Neuronal stem cell (in vitro differentiated cells): Measurements from ENCODE around the gene TBX19.

Experiments used
- DNase-seq: peaks from one replicate; pipeline ENCODE4 v3.0.0-alpha.2; 2013; ENCODE audit warnings: low spot score
- H2AFZ ChIP-seq: one replicate; pipeline ENCODE4 v1.6.1; 2013; ENCODE audit warnings: mild to moderate bottlenecking, low read length, inconsistent platforms
- H2AK5ac ChIP-seq: 2 replicates; pipeline ENCODE4 v1.6.1; 2013; ENCODE audit warnings: low read depth, mild to moderate bottlenecking, inconsistent platforms, low read length, moderate library complexity, mixed read lengths
- H2BK120ac ChIP-seq: 2 replicates; pipeline ENCODE4 v1.6.1; 2013; ENCODE audit warnings: low read depth, mild to moderate bottlenecking, inconsistent platforms, low read length, moderate library complexity, mixed read lengths
- H2BK12ac ChIP-seq: one replicate; pipeline ENCODE4 v1.6.1; 2013; ENCODE audit warnings: low read length, inconsistent platforms
- H2BK15ac ChIP-seq: 2 replicates; pipeline ENCODE4 v1.6.1; 2013; ENCODE audit warnings: mild to moderate bottlenecking, low read length, inconsistent platforms, mixed read lengths
- H2BK5ac ChIP-seq: one replicate; pipeline ENCODE4 v1.6.1; 2013; ENCODE audit warnings: inconsistent platforms, mild to moderate bottlenecking, low read length, moderate library complexity
- H3K14ac ChIP-seq: one replicate; pipeline ENCODE4 v1.6.1; 2013; ENCODE audit warnings: low read length, inconsistent platforms
- H3K18ac ChIP-seq: 2 replicates; pipeline ENCODE4 v1.6.1; 2013; ENCODE audit warnings: low read length, inconsistent platforms
- H3K23ac ChIP-seq: 2 replicates; pipeline ENCODE4 v1.6.1; 2013; ENCODE audit warnings: low read depth, mild to moderate bottlenecking, mixed read lengths, low read length, inconsistent platforms; ENCODE audit not compliant: poor library complexity
- H3K27ac ChIP-seq: replicated peaks from 3 replicates; pipeline ENCODE4 v1.5.1; 2013; ENCODE audit warnings: low read length, inconsistent platforms
- H3K27me3 ChIP-seq, 3 experiments: 2 replicates each; pipeline ENCODE4 v1.6.1; 2013; ENCODE audit warnings: low read length in 3 of 3, mild to moderate bottlenecking in 2 of 3, inconsistent platforms in 1 of 3, low read depth in 1 of 3, mixed read lengths in 1 of 3, moderate library complexity in 1 of 3; ENCODE audit not compliant: control insufficient read depth in 3 of 3, insufficient read depth in 3 of 3
- H3K36me3 ChIP-seq, 2 donors: replicated peaks in 1 of 2; 2 replicates each; pipeline ENCODE4 v1.6.1; 2013; ENCODE audit warnings: low read length in 2 of 2; ENCODE audit not compliant: control insufficient read depth in 2 of 2, insufficient read depth in 2 of 2
- H3K4ac ChIP-seq: 2 replicates; pipeline ENCODE4 v1.6.1; 2013; ENCODE audit warnings: inconsistent platforms, mild to moderate bottlenecking, low read length, moderate library complexity
- H3K4me1 ChIP-seq, 2 donors: 1 replicate in 1 of 2; 2 replicates in 1 of 2; pipeline ENCODE4 v1.6.1; 2013; ENCODE audit warnings: low read length in 2 of 2, low read depth in 1 of 2; ENCODE audit not compliant: control insufficient read depth in 2 of 2, insufficient read depth in 1 of 2
- H3K4me2 ChIP-seq: one replicate; pipeline ENCODE4 v1.6.1; 2013; ENCODE audit warnings: mild to moderate bottlenecking, low read length, inconsistent platforms; ENCODE audit not compliant: insufficient read depth, poor library complexity, severe bottlenecking
- H3K4me3 ChIP-seq, 2 donors: 2 replicates each; pipeline ENCODE4 v1.5.1; 2013; ENCODE audit warnings: low read length in 2 of 2, mild to moderate bottlenecking in 2 of 2, inconsistent platforms in 1 of 2, moderate library complexity in 1 of 2
- H3K79me1 ChIP-seq: one replicate; pipeline ENCODE4 v1.6.1; 2013; ENCODE audit warnings: low read depth, mild to moderate bottlenecking, inconsistent platforms, low read length, moderate library complexity
- H3K9ac ChIP-seq: one replicate; pipeline ENCODE4 v1.6.1; 2013; ENCODE audit warnings: mild to moderate bottlenecking, low read depth, low read length, inconsistent platforms; ENCODE audit not compliant: poor library complexity
- H3K9me3 ChIP-seq, 2 donors: replicated peaks in 1 of 2; 2 replicates each; pipeline versions ENCODE3 to v1.6.1; 2013; ENCODE audit warnings: low read length in 2 of 2, mild to moderate bottlenecking in 2 of 2, inconsistent platforms in 1 of 2, low read depth in 1 of 2, mixed read lengths in 1 of 2, moderate library complexity in 1 of 2; ENCODE audit not compliant: control insufficient read depth in 2 of 2, insufficient read depth in 1 of 2
- H4K8ac ChIP-seq: one replicate; pipeline ENCODE4 v1.6.1; 2013; ENCODE audit warnings: low read depth, mild to moderate bottlenecking, inconsistent platforms, low read length, moderate library complexity
- H4K91ac ChIP-seq: one replicate; pipeline ENCODE4 v1.6.1; 2013; ENCODE audit warnings: low read length, low read depth, mild to moderate bottlenecking, inconsistent platforms; ENCODE audit not compliant: poor library complexity
- WGBS, 2 donors: extraction: QIAGEN DNeasy Blood & Tissue Kit; methylation state at CpG; one replicate each; pipeline ENCODE4 v1.1.7; 2013; ENCODE audit warnings: missing lambda C conversion rate in 2 of 2, mixed read lengths in 1 of 2; ENCODE audit not compliant: insufficient read length in 2 of 2, insufficient replicate concordance in 1 of 2; ENCODE audit errors: extremely low coverage in 2 of 2; 5-methylcytosine and 5-hydroxymethylcytosine counted together

Gene TBX19

DNA sequence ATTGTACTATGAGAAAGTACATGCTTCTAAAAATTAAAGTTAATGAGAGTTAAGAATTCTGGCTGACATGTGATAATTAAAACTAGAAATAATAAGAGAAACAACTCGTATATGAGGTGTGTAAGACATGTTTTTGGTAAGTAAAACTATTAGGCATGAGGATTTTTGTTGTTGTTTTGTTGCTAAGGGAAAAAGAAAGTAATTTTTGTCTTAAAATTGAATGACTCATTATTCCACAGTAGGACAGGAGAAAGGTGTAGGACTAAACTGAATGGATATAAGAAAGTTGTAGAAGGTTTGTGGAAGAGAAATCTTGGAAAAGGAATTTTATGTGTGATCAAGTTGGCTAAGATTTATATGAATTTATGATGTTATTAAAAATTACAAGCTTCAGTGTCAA lies 54.8 kb downstream of the TBX19 start:
- H3K23ac ChIP-seq = no peak overlapping the region
- no peak overlapping the region for H2AFZ ChIP-seq
- no peaks in the 10 kb centered on the region for H3K9me3 ChIP-seq
- no peaks in the 10 kb centered on the region for H3K36me3 ChIP-seq
- no peak overlapping the region for H3K4ac ChIP-seq
- WGBS, 2 donors = no CpG with 5 or more reads among the region's 1 CpG
- no peak overlapping the region for H4K8ac ChIP-seq
- no peak overlapping the region for H3K27ac ChIP-seq
- no peak overlapping the region for H3K4me3 ChIP-seq
- H3K14ac ChIP-seq = no peak overlapping the region
- H3K4me2 ChIP-seq = no peak overlapping the region
- H3K18ac ChIP-seq = no peak overlapping the region
- DNase-seq = no peak
- H2AK5ac ChIP-seq = no peak overlapping the region
- no peak overlapping the region for H2BK12ac ChIP-seq
- no peaks in the 10 kb centered on the region for H3K79me1 ChIP-seq
- no peak overlapping the region for H2BK5ac ChIP-seq
- no peaks in the 10 kb centered on the region for H3K4me1 ChIP-seq
- peaks cover 0 to 3% (median 0%) of the 10 kb centered on the region in 3 experiments for H3K27me3 ChIP-seq
- no peak overlapping the region for H2BK120ac ChIP-seq
- H4K91ac ChIP-seq = no peak overlapping the region
- H2BK15ac ChIP-seq = no peak overlapping the region
- no peak overlapping the region for H3K9ac ChIP-seq

DNA sequence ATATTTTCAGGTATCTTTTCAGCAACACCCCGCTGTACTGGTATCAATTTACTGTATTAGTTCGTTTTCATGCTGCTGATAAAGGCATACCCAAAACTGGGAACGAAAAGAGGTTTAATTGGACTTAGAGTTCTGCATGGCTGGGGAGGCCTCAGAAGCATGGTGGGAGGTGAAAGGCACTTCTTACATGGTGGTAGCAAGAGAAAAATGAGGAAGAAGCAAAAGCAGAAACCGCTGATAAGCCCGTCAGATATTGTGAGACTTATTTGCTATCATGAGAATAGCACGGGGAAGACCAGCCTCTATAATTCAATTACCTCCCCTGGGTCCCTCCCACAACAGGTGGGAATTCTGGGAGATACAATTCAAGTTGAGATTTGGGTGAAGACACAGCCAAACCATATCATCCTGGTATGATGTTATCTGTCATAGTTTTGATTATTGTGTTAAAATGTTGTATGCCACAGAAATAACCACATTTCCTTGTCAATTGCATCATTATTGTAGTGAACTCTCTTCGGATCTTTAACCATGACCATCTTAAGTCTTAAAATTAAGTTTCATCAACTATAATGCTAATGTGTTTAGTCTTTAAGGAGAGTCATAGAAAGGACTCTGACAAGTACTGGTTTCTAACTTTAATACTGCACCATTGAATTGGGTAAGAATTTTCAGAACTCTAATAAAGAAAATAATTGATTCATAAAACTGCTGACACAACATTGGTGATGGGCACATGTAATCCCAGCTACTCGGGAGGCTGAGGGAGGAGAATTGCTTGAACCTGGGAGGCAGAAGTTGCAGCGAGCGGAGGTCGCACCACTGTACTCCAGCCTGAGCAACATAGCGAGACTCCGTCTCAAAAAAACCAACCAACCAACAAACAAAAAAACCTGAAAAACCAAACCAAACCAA lies 58.2 kb downstream of the TBX19 start:
- no peak overlapping the region for H3K27ac ChIP-seq
- H2AFZ ChIP-seq = no peak overlapping the region
- no peaks in the 10 kb centered on the region for H3K36me3 ChIP-seq
- H3K9me3 ChIP-seq = no peaks in the 10 kb centered on the region
- H3K4ac ChIP-seq = no peak overlapping the region
- H4K8ac ChIP-seq = no peak overlapping the region
- H3K4me3 ChIP-seq = no peak overlapping the region
- no peak overlapping the region for H2BK5ac ChIP-seq
- peaks cover 0 to 6% (median 0%) of the 10 kb centered on the region in 3 experiments for H3K27me3 ChIP-seq
- no peak overlapping the region for H3K9ac ChIP-seq
- H4K91ac ChIP-seq = no peak overlapping the region
- no peaks in the 10 kb centered on the region for H3K79me1 ChIP-seq
- H3K23ac ChIP-seq = no peak overlapping the region
- no peaks in the 10 kb centered on the region for H3K4me1 ChIP-seq
- no CpG with 5 or more reads among the region's 13 CpGs for WGBS, 2 donors
- no peak overlapping the region for H3K18ac ChIP-seq
- DNase-seq = no peak
- H2AK5ac ChIP-seq = no peak overlapping the region
- no peak overlapping the region for H2BK15ac ChIP-seq
- H2BK12ac ChIP-seq = no peak overlapping the region
- no peak overlapping the region for H3K4me2 ChIP-seq
- no peak overlapping the region for H2BK120ac ChIP-seq
- H3K14ac ChIP-seq = no peak overlapping the region

DNA sequence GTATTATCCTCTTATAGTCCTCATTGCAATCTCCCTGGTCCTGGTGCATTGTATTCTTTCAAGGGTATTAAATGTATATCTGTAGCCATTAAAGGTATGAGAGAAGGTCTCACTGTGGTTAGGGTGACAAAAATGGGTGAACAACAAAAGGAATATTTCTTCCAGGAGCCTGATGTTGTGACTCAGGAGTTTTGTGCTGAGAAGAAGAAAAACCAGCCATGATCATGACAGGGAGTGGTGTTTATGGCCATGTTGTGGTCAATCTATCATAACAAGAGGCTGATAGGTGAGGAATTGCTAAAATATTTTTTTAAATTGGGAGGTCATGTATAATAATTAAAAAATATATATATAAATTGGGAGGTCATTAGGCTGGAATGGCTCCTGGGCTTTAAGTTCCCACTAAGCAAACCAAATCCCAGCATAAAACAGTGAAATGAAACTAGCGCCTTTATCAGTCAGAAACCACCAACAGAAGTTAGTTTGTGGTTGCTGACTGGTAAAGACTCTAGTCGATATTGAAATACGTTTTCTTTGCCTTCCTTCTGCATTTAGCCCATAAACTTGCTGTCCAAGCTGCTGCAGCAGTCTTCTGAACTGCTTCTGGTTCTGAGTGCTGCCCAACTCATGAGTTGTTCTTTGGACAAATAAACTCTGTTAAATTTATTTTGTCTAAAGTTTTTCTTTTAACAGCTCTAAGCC lies 60.3 kb downstream of the TBX19 start:
- Histone ChIP-seq H3K4ac (no peak overlapping the region), H3K14ac (no peak overlapping the region), H2BK12ac (no peak overlapping the region), H3K27me3 (peaks cover 0 to 11% (median 0%) of the 10 kb centered on the region in 3 experiments), H3K79me1 (no peaks in the 10 kb centered on the region), H3K4me2 (no peak overlapping the region), H3K4me1 (no peaks in the 10 kb centered on the region), H3K4me3 (no peak overlapping the region), H3K27ac (no peak overlapping the region), H4K91ac (no peak overlapping the region), H3K9ac (no peak overlapping the region), H4K8ac (no peak overlapping the region), H2BK120ac (no peak overlapping the region), H3K9me3 (no peaks in the 10 kb centered on the region), H3K23ac (no peak overlapping the region), H2BK5ac (no peak overlapping the region), H3K18ac (no peak overlapping the region), H2AK5ac (no peak overlapping the region), H2AFZ (no peak overlapping the region), H2BK15ac (no peak overlapping the region), H3K36me3 (no peaks in the 10 kb centered on the region)
- WGBS, 2 donors = no CpG with 5 or more reads among the region's 3 CpGs
- DNase-seq = no peak

DNA sequence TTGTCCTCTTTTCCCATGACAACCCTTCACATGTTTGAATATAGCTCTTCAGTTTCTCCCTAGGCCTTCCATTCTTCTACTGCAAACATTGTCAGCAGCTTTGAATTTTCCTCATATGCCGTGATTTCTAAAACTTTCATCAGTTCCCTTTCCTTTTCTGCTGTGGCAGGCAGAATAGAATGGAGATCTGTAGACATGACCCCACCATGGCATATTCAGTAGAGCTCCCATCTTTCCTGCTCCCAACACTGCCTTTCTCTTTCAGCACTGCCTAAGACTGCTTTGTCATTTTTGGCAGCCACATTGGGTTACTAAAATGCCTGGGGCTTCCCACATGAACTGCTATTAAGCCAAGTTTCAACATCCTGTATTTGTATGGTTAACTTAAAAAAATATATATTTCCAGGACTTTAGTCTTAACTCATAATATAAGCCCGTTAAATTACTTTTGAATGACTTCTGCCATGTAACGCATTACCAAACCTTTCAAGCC lies 60.9 kb downstream of the TBX19 start:
- Histone ChIP-seq H2BK120ac (no peak overlapping the region), H3K4me3 (no peak overlapping the region), H4K8ac (no peak overlapping the region), H3K9me3 (no peaks in the 10 kb centered on the region), H3K4ac (no peak overlapping the region), H3K4me1 (no peaks in the 10 kb centered on the region), H3K9ac (no peak overlapping the region), H3K18ac (no peak overlapping the region), H2BK15ac (no peak overlapping the region), H3K4me2 (no peak overlapping the region), H3K27ac (no peak overlapping the region), H3K79me1 (no peaks in the 10 kb centered on the region), H3K36me3 (no peaks in the 10 kb centered on the region), H2BK5ac (no peak overlapping the region), H2BK12ac (no peak overlapping the region), H3K14ac (no peak overlapping the region), H2AFZ (no peak overlapping the region), H3K23ac (no peak overlapping the region), H3K27me3 (peaks cover 0 to 11% (median 0%) of the 10 kb centered on the region in 3 experiments), H2AK5ac (no peak overlapping the region), H4K91ac (no peak overlapping the region)
- no peak for DNase-seq
- WGBS, 2 donors = no CpG with 5 or more reads among the region's 3 CpGs
